Lung (tissue), 12 donors: ENCODE measurements around the gene MTG1. TPM values are rescaled to one million over a fixed set of nuclear protein-coding genes. Genes with fewer than 3 reads are reported as not detected.

Experiments used
- ATAC-seq: fragments of 200-7000 bp; cut with Tn5 transposase; one replicate; pipeline ENCODE4 v1.9.1; 2020; ENCODE audit warnings: moderate number of reproducible peaks; ENCODE audit not compliant: insufficient read depth, low FRiP score
- DNase-seq, 3 donors: peaks; one replicate each; pipeline ENCODE4 v3.0.0-alpha.2; 2013 to 2017
- H3K27ac ChIP-seq, 2 donors: one replicate each; pipeline ENCODE4 v1.5.1; 2013; ENCODE audit warnings: mild to moderate bottlenecking in 2 of 2, moderate library complexity in 2 of 2, control low read depth in 1 of 2, inconsistent platforms in 1 of 2, low read depth in 1 of 2, low read length in 1 of 2
- H3K27me3 ChIP-seq, 3 donors: one replicate each; pipeline ENCODE4 v1.5.1; 2013; ENCODE audit warnings: low read length in 2 of 3; ENCODE audit not compliant: control insufficient read depth in 3 of 3, insufficient read depth in 3 of 3
- H3K36me3 ChIP-seq, 4 donors: one replicate each; pipeline ENCODE4 v1.5.1; 2013; ENCODE audit warnings: low read length in 4 of 4, mild to moderate bottlenecking in 1 of 4, moderate library complexity in 1 of 4; ENCODE audit not compliant: control insufficient read depth in 4 of 4, insufficient read depth in 4 of 4
- H3K4me1 ChIP-seq, 5 donors: one replicate each; pipeline ENCODE4 v1.5.1; 2013; ENCODE audit warnings: low read length in 5 of 5, mild to moderate bottlenecking in 2 of 5, moderate library complexity in 1 of 5; ENCODE audit not compliant: control insufficient read depth in 5 of 5, insufficient read depth in 5 of 5
- H3K4me3 ChIP-seq: one replicate; pipeline ENCODE4 v1.5.1; 2013; ENCODE audit warnings: mild to moderate bottlenecking, control low read depth, moderate library complexity
- H3K9ac ChIP-seq, 2 donors: one replicate each; pipeline ENCODE4 v1.5.1; 2013; ENCODE audit warnings: low read length in 2 of 2, control low read depth in 1 of 2; ENCODE audit not compliant: insufficient read depth in 1 of 2
- H3K9me3 ChIP-seq, 4 donors: one replicate each; pipeline ENCODE4 v1.5.1; 2013; ENCODE audit warnings: low read length in 3 of 4, mild to moderate bottlenecking in 1 of 4, moderate library complexity in 1 of 4; ENCODE audit not compliant: control insufficient read depth in 4 of 4, insufficient read depth in 3 of 4
- WGBS, 2 donors: extraction: QIAGEN DNeasy Blood & Tissue Kit; methylation state at CpG; one replicate each; pipeline ENCODE4 v1.1.7; 2013; 5-methylcytosine and 5-hydroxymethylcytosine counted together
- polyA plus RNA-seq, 2 donors: library from polyadenylated mRNA; stranded (reverse); fragments of 200-250 nt; gene quantifications; one replicate each; pipeline ENCODE4 v1.2.1, GENCODE V29; 2013
- total RNA-seq, 2 donors: library from RNA; depleted of rRNA in 1 of 2; stranded (reverse); fragments of >200 nt in 1 of 2; gene quantifications; one replicate each; pipeline ENCODE4 v1.2.1, GENCODE V29; 2014 to 2021
- TF ChIP-seq, protein P1 (sequence below): IDR thresholded peaks from 2 replicates; pipeline ENCODE4 v1.5.1; 2012; ENCODE audit warnings: mild to moderate bottlenecking; ENCODE audit errors: control extremely low read depth, extremely low read depth
- donor health status: control.
- donor health status: control.
- donor health status: Bipolar disorder and iron deficiency.
- donor health status: healthy.
- donor health status: DM: yes; HTN: yes; CAD: no.

The MTG1 gene
- total and polyA plus RNA-seq, 4 donors: 36.4 to 51.8 (median 44.5) TPM

DNA sequence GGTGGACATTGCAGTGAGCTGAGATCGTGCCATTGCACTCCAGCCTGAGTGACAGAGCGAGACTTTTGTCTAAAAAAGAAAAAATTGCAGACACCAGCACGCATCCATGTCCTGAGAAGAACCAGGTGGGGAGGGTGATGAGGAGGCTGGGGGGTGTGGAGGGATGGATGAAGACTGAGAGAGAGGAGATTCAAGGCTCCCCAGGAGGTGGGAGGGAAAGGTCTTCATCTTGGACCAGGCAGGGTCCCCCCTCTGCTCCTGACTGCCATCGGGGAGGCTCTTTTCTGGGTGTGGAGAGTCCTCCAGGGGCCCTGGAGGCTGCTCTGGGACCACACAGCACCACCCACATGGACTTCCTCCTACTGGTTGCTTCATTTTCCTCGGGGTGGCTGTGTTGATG lies 61.2 kb downstream of the MTG1 start:
- Histone ChIP-seq H3K27ac (no peak overlapping the region), H3K4me1 (no peaks in the 10 kb centered on the region), H3K9me3 (peaks cover 0 to 2% (median 0%) of the 10 kb centered on the region in 4 donors), H3K36me3 (no peaks in the 10 kb centered on the region), H3K9ac (no peak overlapping the region), H3K27me3 (no peaks in the 10 kb centered on the region), H3K4me3 (no peak overlapping the region)
- no peak for DNase-seq
- 76 to 78% methylated on average over 5 of the region's 5 CpGs for WGBS, 2 donors
- no peak for ATAC-seq
- TF ChIP-seq, protein P1, sequence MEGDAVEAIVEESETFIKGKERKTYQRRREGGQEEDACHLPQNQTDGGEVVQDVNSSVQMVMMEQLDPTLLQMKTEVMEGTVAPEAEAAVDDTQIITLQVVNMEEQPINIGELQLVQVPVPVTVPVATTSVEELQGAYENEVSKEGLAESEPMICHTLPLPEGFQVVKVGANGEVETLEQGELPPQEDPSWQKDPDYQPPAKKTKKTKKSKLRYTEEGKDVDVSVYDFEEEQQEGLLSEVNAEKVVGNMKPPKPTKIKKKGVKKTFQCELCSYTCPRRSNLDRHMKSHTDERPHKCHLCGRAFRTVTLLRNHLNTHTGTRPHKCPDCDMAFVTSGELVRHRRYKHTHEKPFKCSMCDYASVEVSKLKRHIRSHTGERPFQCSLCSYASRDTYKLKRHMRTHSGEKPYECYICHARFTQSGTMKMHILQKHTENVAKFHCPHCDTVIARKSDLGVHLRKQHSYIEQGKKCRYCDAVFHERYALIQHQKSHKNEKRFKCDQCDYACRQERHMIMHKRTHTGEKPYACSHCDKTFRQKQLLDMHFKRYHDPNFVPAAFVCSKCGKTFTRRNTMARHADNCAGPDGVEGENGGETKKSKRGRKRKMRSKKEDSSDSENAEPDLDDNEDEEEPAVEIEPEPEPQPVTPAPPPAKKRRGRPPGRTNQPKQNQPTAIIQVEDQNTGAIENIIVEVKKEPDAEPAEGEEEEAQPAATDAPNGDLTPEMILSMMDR: no peak

DNA sequence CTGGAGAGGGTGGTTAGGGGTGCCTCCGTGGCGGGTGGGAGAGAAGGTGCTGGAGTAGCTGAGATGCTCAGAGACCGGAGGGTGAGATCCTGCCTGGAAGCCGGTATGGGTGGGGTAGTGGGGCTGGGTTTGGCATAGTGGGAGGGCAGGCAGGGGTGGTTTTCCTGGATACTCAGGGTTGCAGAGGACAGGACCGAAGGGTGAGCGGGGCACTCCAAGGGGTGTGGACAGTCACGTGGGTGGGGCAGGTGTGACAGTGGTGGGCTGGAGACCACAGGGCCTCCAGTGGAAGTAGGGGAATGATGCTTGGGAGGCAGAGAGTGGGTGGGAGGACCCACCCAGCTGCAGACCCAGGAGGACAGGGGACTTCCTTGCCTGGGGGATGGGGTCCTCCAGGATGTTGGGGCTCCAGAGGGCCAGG lies 61.7 kb downstream of the MTG1 start:
- Histone ChIP-seq H3K9me3 (peaks cover 0 to 2% (median 0%) of the 10 kb centered on the region in 4 donors), H3K9ac (no peak overlapping the region), H3K36me3 (no peaks in the 10 kb centered on the region), H3K4me3 (no peak overlapping the region), H3K27ac (no peak overlapping the region), H3K27me3 (no peaks in the 10 kb centered on the region), H3K4me1 (no peaks in the 10 kb centered on the region)
- ATAC-seq (no peak), DNase-seq (no peak)
- WGBS, 2 donors: 84 to 86% methylated on average over 7 of the region's 7 CpGs
- TF ChIP-seq, protein P1: no peak

DNA sequence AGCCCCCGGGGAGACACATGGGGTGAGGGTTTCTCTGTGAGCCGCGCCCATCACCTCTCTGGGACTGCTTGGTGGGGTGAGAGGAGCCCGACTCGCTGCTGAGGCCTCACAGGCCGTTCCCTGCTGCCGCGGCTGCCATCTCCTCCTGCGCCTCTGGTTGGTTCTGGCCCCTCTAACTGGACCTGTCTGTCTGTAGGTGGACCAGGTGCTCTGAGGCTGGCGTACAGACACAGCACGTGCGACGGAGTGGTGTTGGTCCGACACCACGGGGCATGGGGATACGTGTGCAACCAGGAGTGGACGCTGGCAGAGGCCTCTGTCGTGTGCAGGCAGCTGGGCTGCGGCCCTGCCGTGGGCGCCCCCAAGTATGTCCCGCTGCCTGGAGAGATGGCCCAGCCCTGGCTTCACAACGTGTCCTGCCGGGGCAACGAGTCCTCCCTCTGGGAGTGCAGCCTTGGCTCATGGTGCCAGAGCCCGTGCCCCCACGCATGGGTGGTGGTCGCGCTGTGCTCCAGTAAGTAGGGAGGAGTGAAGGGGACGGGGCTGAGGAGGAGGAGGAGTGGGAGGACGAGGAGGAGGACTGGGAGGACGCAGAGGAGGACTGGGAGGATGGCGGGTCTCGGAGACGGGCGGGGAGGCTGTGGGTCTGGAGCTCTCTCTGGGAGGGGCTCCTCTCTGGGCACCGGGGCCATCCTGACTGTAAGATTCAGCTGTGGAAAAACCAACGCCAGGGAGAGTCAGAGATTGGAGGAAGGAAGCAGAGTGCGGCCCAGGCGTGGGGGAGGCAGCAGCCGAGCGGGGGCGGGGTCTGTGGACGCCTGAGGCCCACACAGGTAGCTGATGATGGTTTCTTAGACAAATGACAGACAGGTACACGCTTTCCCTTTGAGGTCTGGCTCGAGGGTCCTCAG lies 62.3 kb downstream of the MTG1 start:
- no peak overlapping the region for H3K4me3 ChIP-seq
- H3K27me3 ChIP-seq: no peaks in the 10 kb centered on the region
- no peaks in the 10 kb centered on the region for H3K4me1 ChIP-seq
- no peak overlapping the region for H3K9ac ChIP-seq
- TF ChIP-seq, protein P1: no peak
- H3K27ac ChIP-seq: no peak overlapping the region
- H3K36me3 ChIP-seq: no peaks in the 10 kb centered on the region
- H3K9me3 ChIP-seq: peaks cover 0 to 2% (median 0%) of the 10 kb centered on the region in 4 donors
- ATAC-seq (no peak), DNase-seq (no peak)
- 87 to 91% methylated on average over 46 of the region's 46 CpGs for WGBS, 2 donors
